ENCODE results near the gene SPINK2. TPM values are rescaled to one million over a fixed set of nuclear protein-coding genes. Genes with fewer than 3 reads are reported as not detected.

The SPINK2 gene
- total and polyA plus RNA-seq, 10 of the 15 experiments (the other 5 are each of a cell fraction or from before 2014, with no cell fraction given): 0.13 to 1.0 (median 0.61) TPM; not detected in 1

DNA sequence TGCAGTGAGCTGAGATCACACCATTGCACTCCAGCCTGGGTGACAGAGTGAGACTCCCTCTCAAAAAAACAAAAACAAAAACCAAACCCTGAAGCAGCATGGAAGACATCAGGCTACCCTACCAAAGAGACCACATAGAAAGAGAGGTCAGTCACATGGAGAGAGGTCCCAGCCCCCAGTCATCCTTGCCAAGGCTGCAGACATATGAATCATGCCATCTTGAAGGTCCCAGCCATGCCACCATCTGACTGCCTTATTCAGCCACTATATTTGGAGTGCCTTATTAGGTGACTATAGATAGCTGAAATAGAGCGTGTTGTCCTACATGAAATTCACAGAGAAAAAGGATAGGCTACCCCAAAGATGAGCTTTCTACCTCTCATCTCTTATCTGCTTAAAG, 48.2 kb downstream of the SPINK2 start:
- Histone ChIP-seq H4K20me1 (ENCODE audit: control insufficient read depth, insufficient read depth) (no peaks in the 10 kb centered on the region), H2AFZ (ENCODE audit: control insufficient read depth, low read depth, low read length) (no peak overlapping the region), H3K36me3 (ENCODE audit: control insufficient read depth in 2 of 2, insufficient read depth in 2 of 2, low read length in 1 of 2) (no peaks in the 10 kb centered on the region), H3K9ac (ENCODE audit: control insufficient read depth, insufficient read depth, low read length) (no peak overlapping the region), H3K4me2 (ENCODE audit: control insufficient read depth, insufficient read depth) (no peak overlapping the region), H3K4me1 (ENCODE audit: control insufficient read depth, insufficient read depth, low read length) (no peaks in the 10 kb centered on the region), H3K27me3 (replicated peaks in 1 of 2; ENCODE audit: control insufficient read depth in 2 of 2, insufficient read depth in 2 of 2, low read length in 1 of 2) (no peaks in the 10 kb centered on the region), H3K9me3 (replicated peaks; ENCODE audit: control insufficient read depth, insufficient read depth, low read length) (no peaks in the 10 kb centered on the region), H3K79me2 (ENCODE audit: control insufficient read depth, insufficient read depth, low read length) (no peaks in the 10 kb centered on the region), H3K4me3 (no peak overlapping the region), H3K27ac (ENCODE audit: control insufficient read depth, insufficient read depth) (no peak overlapping the region)
- no TSS peak for BruUV-seq (replicated peaks)
- in situ Hi-C loops (cut with MboI) (no loop called here), intact Hi-C loops (cut with micrococcal nuclease; ENCODE audit: unreplicated experiment) (no loop called here)
- FAIRE-seq (no peak), ATAC-seq (no peak), DNase-seq (ENCODE audit: low read depth, low spot score) (no peak)
- ChIA-PET CTCF (interaction anchor here (1.5 kb wide), 1 partner anchor 63 kb away, joined by 4 read pairs; no protein-coding TSS in a partner anchor), SMC1A (ENCODE audit: uncharacterized antibody, unreplicated experiment) (no interaction called here), POLR2A (no interaction called here), RAD21 (ENCODE audit: unreplicated experiment) (no interaction called here)
- no peak for TF ChIP-seq RB1 (IDR thresholded peaks at IDR 0.05; ENCODE audit: borderline replicate concordance)
- TF ChIP-seq, protein P1, sequence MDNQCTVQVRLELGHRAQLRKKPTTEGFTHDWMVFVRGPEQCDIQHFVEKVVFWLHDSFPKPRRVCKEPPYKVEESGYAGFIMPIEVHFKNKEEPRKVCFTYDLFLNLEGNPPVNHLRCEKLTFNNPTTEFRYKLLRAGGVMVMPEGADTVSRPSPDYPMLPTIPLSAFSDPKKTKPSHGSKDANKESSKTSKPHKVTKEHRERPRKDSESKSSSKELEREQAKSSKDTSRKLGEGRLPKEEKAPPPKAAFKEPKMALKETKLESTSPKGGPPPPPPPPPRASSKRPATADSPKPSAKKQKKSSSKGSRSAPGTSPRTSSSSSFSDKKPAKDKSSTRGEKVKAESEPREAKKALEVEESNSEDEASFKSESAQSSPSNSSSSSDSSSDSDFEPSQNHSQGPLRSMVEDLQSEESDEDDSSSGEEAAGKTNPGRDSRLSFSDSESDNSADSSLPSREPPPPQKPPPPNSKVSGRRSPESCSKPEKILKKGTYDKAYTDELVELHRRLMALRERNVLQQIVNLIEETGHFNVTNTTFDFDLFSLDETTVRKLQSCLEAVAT (IDR thresholded peaks at IDR 0.05): no peak
- TF ChIP-seq EZH2 (IDR thresholded peaks at IDR 0.05; ENCODE audit: borderline replicate concordance, control insufficient read depth, low read depth, low read length): no peak
- TF ChIP-seq POLR2AphosphoS5 (IDR thresholded peaks at IDR 0.05; ENCODE audit: low read length): no peak
- 73% methylated on average over 1 of the region's 1 CpG for WGBS (ENCODE audit: insufficient coverage, insufficient replicate concordance, low lambda C conversion rate, missing lambda C conversion rate)

DNA sequence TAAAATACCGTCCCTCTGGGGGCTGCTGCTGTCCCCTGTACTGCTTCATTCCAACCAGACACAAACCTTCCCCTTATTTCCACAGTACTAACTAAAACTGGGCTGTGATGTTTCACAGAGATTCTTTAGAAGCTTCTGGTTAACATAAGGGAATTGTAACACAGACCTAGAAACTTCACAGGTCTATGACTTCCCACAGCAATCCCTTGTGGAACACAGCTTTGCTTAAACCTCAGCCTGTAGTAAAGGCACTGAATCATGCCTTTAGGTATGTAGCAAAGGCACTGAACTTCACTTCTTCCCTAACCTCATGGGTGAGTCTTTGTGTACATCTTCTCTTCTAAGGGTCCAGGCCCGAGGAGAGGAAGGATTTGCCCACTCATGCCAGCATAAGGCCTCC, 49.4 kb downstream of the SPINK2 start:
- ChIA-PET POLR2A (no interaction called here), RAD21 (ENCODE audit: unreplicated experiment) (no interaction called here), CTCF (interaction anchor here (1.5 kb wide), 2 partner anchors 28 to 64 kb away, joined by 4 read pairs; no protein-coding TSS in a partner anchor), SMC1A (ENCODE audit: uncharacterized antibody, unreplicated experiment) (no interaction called here)
- H3K27me3 ChIP-seq (replicated peaks in 1 of 2; ENCODE audit: control insufficient read depth in 2 of 2, insufficient read depth in 2 of 2, low read length in 1 of 2): no peaks in the 10 kb centered on the region
- no peaks in the 10 kb centered on the region for H3K4me1 ChIP-seq (ENCODE audit: control insufficient read depth, insufficient read depth, low read length)
- no peaks in the 10 kb centered on the region for H3K79me2 ChIP-seq (ENCODE audit: control insufficient read depth, insufficient read depth, low read length)
- no peak for ATAC-seq
- H3K27ac ChIP-seq (ENCODE audit: control insufficient read depth, insufficient read depth): no peak overlapping the region
- intact Hi-C loops (cut with micrococcal nuclease; ENCODE audit: unreplicated experiment): no loop called here
- DNase-seq (ENCODE audit: low read depth, low spot score): no peak
- in situ Hi-C loops (cut with MboI): no loop called here
- BruUV-seq (replicated peaks): no TSS peak
- H3K9me3 ChIP-seq (replicated peaks; ENCODE audit: control insufficient read depth, insufficient read depth, low read length): no peaks in the 10 kb centered on the region
- no peaks in the 10 kb centered on the region for H3K36me3 ChIP-seq (ENCODE audit: control insufficient read depth in 2 of 2, insufficient read depth in 2 of 2, low read length in 1 of 2)
- H3K4me3 ChIP-seq: no peak overlapping the region
- no peak overlapping the region for H2AFZ ChIP-seq (ENCODE audit: control insufficient read depth, low read depth, low read length)
- H3K4me2 ChIP-seq (ENCODE audit: control insufficient read depth, insufficient read depth): no peak overlapping the region
- H4K20me1 ChIP-seq (ENCODE audit: control insufficient read depth, insufficient read depth): no peaks in the 10 kb centered on the region
- 38% methylated on average over 2 of the region's 2 CpGs for WGBS (ENCODE audit: insufficient coverage, insufficient replicate concordance, low lambda C conversion rate, missing lambda C conversion rate)
- no peak for FAIRE-seq
- H3K9ac ChIP-seq (ENCODE audit: control insufficient read depth, insufficient read depth, low read length): no peak overlapping the region
- TF ChIP-seq ZBED1 (IDR thresholded peaks at IDR 0.05; ENCODE audit: borderline replicate concordance): no peak
- TF ChIP-seq, protein P2, sequence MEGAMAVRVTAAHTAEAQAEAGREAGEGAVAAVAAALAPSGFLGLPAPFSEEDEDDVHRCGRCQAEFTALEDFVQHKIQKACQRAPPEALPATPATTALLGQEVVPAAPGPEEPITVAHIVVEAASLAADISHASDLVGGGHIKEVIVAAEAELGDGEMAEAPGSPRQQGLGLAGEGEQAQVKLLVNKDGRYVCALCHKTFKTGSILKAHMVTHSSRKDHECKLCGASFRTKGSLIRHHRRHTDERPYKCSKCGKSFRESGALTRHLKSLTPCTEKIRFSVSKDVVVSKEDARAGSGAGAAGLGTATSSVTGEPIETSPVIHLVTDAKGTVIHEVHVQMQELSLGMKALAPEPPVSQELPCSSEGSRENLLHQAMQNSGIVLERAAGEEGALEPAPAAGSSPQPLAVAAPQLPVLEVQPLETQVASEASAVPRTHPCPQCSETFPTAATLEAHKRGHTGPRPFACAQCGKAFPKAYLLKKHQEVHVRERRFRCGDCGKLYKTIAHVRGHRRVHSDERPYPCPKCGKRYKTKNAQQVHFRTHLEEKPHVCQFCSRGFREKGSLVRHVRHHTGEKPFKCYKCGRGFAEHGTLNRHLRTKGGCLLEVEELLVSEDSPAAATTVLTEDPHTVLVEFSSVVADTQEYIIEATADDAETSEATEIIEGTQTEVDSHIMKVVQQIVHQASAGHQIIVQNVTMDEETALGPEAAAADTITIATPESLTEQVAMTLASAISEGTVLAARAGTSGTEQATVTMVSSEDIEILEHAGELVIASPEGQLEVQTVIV (IDR thresholded peaks at IDR 0.05; ENCODE audit: borderline replicate concordance, partially characterized antibody): no peak
- no peak for TF ChIP-seq RELA (IDR thresholded peaks at IDR 0.05; ENCODE audit: borderline replicate concordance, partially characterized antibody)
- TF ChIP-seq, protein P3, sequence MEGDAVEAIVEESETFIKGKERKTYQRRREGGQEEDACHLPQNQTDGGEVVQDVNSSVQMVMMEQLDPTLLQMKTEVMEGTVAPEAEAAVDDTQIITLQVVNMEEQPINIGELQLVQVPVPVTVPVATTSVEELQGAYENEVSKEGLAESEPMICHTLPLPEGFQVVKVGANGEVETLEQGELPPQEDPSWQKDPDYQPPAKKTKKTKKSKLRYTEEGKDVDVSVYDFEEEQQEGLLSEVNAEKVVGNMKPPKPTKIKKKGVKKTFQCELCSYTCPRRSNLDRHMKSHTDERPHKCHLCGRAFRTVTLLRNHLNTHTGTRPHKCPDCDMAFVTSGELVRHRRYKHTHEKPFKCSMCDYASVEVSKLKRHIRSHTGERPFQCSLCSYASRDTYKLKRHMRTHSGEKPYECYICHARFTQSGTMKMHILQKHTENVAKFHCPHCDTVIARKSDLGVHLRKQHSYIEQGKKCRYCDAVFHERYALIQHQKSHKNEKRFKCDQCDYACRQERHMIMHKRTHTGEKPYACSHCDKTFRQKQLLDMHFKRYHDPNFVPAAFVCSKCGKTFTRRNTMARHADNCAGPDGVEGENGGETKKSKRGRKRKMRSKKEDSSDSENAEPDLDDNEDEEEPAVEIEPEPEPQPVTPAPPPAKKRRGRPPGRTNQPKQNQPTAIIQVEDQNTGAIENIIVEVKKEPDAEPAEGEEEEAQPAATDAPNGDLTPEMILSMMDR (IDR thresholded peaks at IDR 0.05 in 2 of 3, conservative IDR thresholded peaks at IDR 0.05 in 1 of 3; ENCODE audit: control insufficient read depth in 2 of 3, extremely low read depth in 1 of 3, insufficient read depth in 1 of 3, low read depth in 3 of 3, low read length in 3 of 3): no peak
- TF ChIP-seq CREB1 (IDR thresholded peaks at IDR 0.05; ENCODE audit: low read depth): no peak

Measured in GM12878 (cell line).